Esophagus squamous epithelium (tissue), 5 donors: ENCODE data around the gene PPM1M. TPM values are rescaled to one million over a fixed set of nuclear protein-coding genes. Genes with fewer than 3 reads are reported as not detected.

Experiments used
- DNase-seq: peaks from one replicate; lab custom pipeline; 2025; lab: John Stamatoyannopoulos, UW
- H3K27ac ChIP-seq, 4 donors: fragments of 200-600 bp; sonication (generic); one replicate each; pipeline ENCODE4 v1.5.1; 2016 to 2019; ENCODE audit warnings: mild to moderate bottlenecking in 1 of 4
- H3K27me3 ChIP-seq, 4 donors: fragments of 200-600 bp; sonication (generic); 1 replicate in 3 of 4; 2 replicates in 1 of 4; pipeline versions ENCODE4 v1.5.1 to v1.6.0; 2017 to 2021; ENCODE audit warnings: antibody characterized with exemption in 1 of 4
- H3K36me3 ChIP-seq, 3 donors: fragments of 200-600 bp; sonication (generic); one replicate each; pipeline ENCODE4 v1.5.1; 2016 to 2019
- H3K4me1 ChIP-seq, 3 donors: fragments of 200-600 bp; sonication (generic); one replicate each; pipeline ENCODE4 v1.5.1; 2017 to 2019
- H3K4me3 ChIP-seq, 4 donors: fragments of 200-600 bp; sonication (generic); 1 replicate in 3 of 4; 2 replicates in 1 of 4; pipeline ENCODE4 v1.5.1; 2016 to 2019; ENCODE audit warnings: mild to moderate bottlenecking in 2 of 4, moderate library complexity in 1 of 4
- H3K9me3 ChIP-seq, 3 donors: fragments of 200-600 bp; sonication (generic); one replicate each; pipeline ENCODE4 v1.5.1; 2016 to 2019
- POLR2A ChIP-seq, 4 donors: fragments of 450-650 bp; IDR thresholded peaks; one replicate each; pipeline ENCODE4 v1.6.1; 2017; ENCODE audit warnings: antibody characterized with exemption in 4 of 4, mild to moderate bottlenecking in 4 of 4, moderate library complexity in 3 of 4
- WGBS, 2 donors: methylation state at CpG; one replicate each; pipeline ENCODE4 v1.1.5; 2018; 5-methylcytosine and 5-hydroxymethylcytosine counted together
- intact Hi-C: fragments of 100-400 bp; cut with DNase I; formaldehyde crosslinking; loops from one replicate; pipeline ENCODE4 v1.15.0; 2022
- total RNA-seq, 4 donors: library from RNA; depleted of rRNA; stranded (reverse); fragments of >200 nt; gene quantifications; one replicate each; pipeline ENCODE4 v1.1.0, GENCODE V29; 2016
- TF ChIP-seq, protein P1 (sequence below), 6 experiments: fragments of 450-650 bp in 4 of 6; fragments of 200-600 bp in 2 of 6; sonication (generic) in 2 of 6; IDR thresholded peaks; one replicate each; pipeline ENCODE4 v1.5.1; 2016 to 2019; ENCODE audit warnings: antibody characterized with exemption in 6 of 6, mild to moderate bottlenecking in 4 of 6, moderate library complexity in 4 of 6
- donor health status: DM: yes; HTN: yes; CAD: no.

The PPM1M gene
- total RNA-seq, 4 donors from 2014 or later: 3.2 to 25.6 (median 12.3) TPM

DNA sequence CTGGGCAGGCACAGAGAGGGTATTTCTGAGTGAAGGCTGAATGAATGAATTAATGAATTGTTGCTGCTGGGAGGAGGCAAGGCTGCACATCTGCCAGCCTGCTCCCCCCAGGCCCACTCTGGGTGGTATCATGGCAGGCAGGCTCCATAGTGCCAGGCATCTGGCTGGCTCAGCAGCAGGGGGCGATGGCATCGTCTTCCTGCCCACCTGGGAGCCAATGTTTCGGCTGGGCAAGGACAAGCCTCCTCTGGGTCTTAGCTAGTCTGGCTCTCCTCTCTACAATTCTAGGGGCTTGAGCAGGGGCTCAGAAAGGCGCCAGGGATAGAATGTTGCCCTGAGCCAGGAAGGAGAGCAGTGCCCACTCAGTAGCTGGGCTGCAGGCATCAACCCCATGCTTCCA is 18.4 kb upstream of the PPM1M start:
- no peak overlapping the region for H3K4me3 ChIP-seq

DNA sequence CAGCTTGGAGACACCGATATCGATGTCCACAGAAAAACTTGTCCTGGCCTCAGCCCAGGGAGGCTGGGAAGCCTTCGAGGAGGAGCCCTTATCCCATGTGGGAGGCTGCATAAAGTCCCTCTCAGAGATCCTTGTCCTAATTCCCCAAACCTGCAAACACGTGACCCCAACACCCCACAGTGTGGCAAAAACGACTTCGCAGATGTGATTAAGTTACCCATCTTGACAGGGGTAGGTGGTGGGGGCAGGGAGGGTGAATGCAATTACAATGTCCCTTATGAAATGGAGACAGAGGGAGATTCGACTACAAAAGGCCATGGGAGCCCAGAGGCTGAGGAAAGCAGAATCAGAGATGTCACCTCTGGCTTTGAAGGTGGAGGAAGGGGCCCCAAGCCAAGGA is 17.8 kb upstream of the PPM1M start:
- intact Hi-C loops: no loop called here
- no peak for DNase-seq
- Histone ChIP-seq H3K27ac (no peak overlapping the region), H3K4me3 (no peak overlapping the region), H3K27me3 (no peaks in the 10 kb centered on the region), H3K9me3 (no peaks in the 10 kb centered on the region), H3K36me3 (peaks cover 27 to 57% (median 36%) of the 10 kb centered on the region in 3 donors), H3K4me1 (peaks cover 0 to 15% (median 0%) of the 10 kb centered on the region in 3 donors)
- WGBS, 2 donors: 66 to 87% methylated on average over 3 to 4 of the region's 7 CpGs
- TF ChIP-seq POLR2A (IDR thresholded peaks at IDR 0.05): no peak
- TF ChIP-seq, protein P1, sequence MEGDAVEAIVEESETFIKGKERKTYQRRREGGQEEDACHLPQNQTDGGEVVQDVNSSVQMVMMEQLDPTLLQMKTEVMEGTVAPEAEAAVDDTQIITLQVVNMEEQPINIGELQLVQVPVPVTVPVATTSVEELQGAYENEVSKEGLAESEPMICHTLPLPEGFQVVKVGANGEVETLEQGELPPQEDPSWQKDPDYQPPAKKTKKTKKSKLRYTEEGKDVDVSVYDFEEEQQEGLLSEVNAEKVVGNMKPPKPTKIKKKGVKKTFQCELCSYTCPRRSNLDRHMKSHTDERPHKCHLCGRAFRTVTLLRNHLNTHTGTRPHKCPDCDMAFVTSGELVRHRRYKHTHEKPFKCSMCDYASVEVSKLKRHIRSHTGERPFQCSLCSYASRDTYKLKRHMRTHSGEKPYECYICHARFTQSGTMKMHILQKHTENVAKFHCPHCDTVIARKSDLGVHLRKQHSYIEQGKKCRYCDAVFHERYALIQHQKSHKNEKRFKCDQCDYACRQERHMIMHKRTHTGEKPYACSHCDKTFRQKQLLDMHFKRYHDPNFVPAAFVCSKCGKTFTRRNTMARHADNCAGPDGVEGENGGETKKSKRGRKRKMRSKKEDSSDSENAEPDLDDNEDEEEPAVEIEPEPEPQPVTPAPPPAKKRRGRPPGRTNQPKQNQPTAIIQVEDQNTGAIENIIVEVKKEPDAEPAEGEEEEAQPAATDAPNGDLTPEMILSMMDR (IDR thresholded peaks at IDR 0.05): no peak

More for the DNA sequence above, 18.4 kb upstream of the PPM1M start:
- H3K36me3 ChIP-seq: peaks cover 27 to 50% (median 32%) of the 10 kb centered on the region in 3 donors
- no peak overlapping the region for H3K27ac ChIP-seq
- peaks cover 0 to 9% (median 2%) of the 10 kb centered on the region in 3 donors for H3K4me1 ChIP-seq
- DNase-seq: no peak
- intact Hi-C loops: no loop called here
- H3K27me3 ChIP-seq: no peaks in the 10 kb centered on the region
- TF ChIP-seq POLR2A (IDR thresholded peaks at IDR 0.05): no peak
- no peaks in the 10 kb centered on the region for H3K9me3 ChIP-seq
- WGBS, 2 donors: 72% methylated on average over 3 of the region's 4 CpGs; no CpG with 5 or more reads in 1 of the 2 donors

DNA sequence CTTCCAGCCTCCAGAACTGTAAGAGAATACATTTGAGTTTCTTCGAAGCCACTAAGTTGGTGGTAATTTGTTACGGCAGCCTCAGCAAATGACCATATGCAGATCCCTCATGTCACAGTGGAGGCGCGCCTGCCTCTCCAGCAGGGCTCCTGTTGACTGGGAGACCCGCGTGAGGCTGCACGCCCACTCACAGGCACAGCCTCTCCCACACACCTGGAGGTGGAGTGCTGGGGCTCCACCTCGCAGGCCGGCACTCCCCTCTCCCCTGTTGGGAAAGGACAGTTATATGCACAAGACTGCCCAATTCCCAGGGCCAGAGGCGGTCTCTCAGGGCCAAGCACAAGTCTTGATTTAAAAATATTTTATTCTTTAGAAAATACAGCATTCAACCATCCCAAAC is 17.3 kb upstream of the PPM1M start:
- H3K4me1 ChIP-seq: peaks cover 0 to 20% (median 0%) of the 10 kb centered on the region in 3 donors
- WGBS, 2 donors: 60 to 91% methylated on average over 2 to 4 of the region's 10 CpGs
- TF ChIP-seq, protein P1 (IDR thresholded peaks at IDR 0.05): no peak
- DNase-seq: no peak
- peaks cover 27 to 62% (median 36%) of the 10 kb centered on the region in 3 donors for H3K36me3 ChIP-seq
- H3K27ac ChIP-seq: no peak overlapping the region
- H3K27me3 ChIP-seq: no peaks in the 10 kb centered on the region
- no peaks in the 10 kb centered on the region for H3K9me3 ChIP-seq
- intact Hi-C loops: no loop called here
- H3K4me3 ChIP-seq: no peak overlapping the region

DNA sequence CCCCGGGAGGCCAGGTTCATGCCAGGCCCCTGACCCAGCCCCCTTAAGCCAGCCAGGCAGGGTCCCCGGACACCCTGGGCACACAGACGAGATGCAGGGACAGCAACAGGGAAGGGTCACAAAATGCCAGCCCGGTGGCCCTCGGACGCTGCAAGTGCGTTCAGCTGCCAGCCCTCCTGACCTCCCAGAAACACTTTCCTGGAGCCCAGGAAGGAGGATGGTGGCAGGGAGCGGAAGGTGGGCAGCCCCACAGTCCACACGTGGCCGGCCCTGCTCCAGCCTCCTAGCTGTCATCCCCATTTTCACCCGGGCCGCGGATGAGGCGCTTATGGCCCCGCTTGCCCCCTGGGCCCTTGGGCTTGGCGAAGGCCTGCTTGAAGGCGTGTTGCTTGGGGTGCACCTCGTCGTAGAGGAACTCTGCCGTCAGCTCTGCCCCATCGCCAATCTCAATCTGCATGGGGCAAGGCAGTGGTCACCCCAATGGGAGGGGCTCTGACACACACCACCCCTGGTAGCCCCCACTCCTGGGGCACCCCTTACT is 16.7 kb upstream of the PPM1M start:
- intact Hi-C loops: no loop called here
- Histone ChIP-seq H3K36me3 (peaks cover 27 to 67% (median 36%) of the 10 kb centered on the region in 3 donors), H3K4me3 (no peak overlapping the region), H3K9me3 (no peaks in the 10 kb centered on the region), H3K27ac (no peak overlapping the region), H3K27me3 (no peaks in the 10 kb centered on the region), H3K4me1 (peaks cover 0 to 21% (median 0%) of the 10 kb centered on the region in 3 donors)
- DNase-seq: no peak
- TF ChIP-seq POLR2A (IDR thresholded peaks at IDR 0.05): no peak
- TF ChIP-seq, protein P1 (IDR thresholded peaks at IDR 0.05): no peak
- 77 to 91% methylated on average over 8 to 11 of the region's 21 CpGs for WGBS, 2 donors

DNA sequence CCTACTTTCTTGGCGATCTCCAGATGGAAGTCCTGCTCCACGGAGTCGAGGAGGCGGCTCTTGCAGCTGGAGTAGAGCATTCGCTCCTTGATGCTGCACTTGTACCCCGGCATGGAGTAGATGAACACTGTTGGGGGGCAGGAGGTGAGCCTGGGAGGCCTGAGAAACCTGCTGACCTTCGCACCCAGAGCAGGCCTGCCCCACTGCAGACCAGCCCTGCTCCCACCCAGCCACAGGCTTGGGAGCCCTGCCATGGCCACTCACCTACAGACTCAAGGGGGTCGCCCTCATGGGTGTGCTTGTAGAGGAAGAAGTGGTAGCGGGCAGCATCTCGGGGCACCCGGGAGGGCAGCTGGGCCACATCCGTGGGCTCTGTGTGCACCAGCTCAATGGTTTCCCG is 15.9 kb upstream of the PPM1M start:
- intact Hi-C loops: no loop called here
- H3K27me3 ChIP-seq: no peaks in the 10 kb centered on the region
- H3K36me3 ChIP-seq: peaks cover 27 to 76% (median 40%) of the 10 kb centered on the region in 3 donors
- no peak overlapping the region for H3K27ac ChIP-seq
- H3K4me3 ChIP-seq: no peak overlapping the region
- peaks cover 0 to 28% (median 0%) of the 10 kb centered on the region in 3 donors for H3K4me1 ChIP-seq
- H3K9me3 ChIP-seq: no peaks in the 10 kb centered on the region
- 92% methylated on average over 2 of the region's 13 CpGs; no CpG with 5 or more reads in 1 of the 2 donors for WGBS, 2 donors
- TF ChIP-seq, protein P1 (IDR thresholded peaks at IDR 0.05): no peak
- TF ChIP-seq POLR2A (IDR thresholded peaks at IDR 0.05): no peak
- DNase-seq: no peak
